ENCODE results near the gene E2F2. TPM values are rescaled to one million over a fixed set of nuclear protein-coding genes. Genes with fewer than 3 reads are reported as not detected.

The E2F2 gene
- total RNA-seq, 6 experiments from 2014 or later, result 0.83 to 2.1 (median 1.9) TPM

GRCh38 chr1:23539698-23540266 lies 8.7 kb upstream of the E2F2 start:
- peaks cover 56% of the 10 kb centered on the region for H3K4me1 Mint-ChIP-seq (ENCODE audit: low read depth)
- peak overlapping the region; percentile 72 for H3K27ac Mint-ChIP-seq
- no peaks in the 10 kb centered on the region for H3K9me3 Mint-ChIP-seq
- DNase-seq, result peak; percentile 91
- no peaks in the 10 kb centered on the region for H3K36me3 Mint-ChIP-seq (ENCODE audit: low read depth)
- H3K27me3 Mint-ChIP-seq (ENCODE audit: insufficient read depth), result peaks cover 2% of the 10 kb centered on the region
- H3K4me3 Mint-ChIP-seq, result peak overlapping the region; percentile 60
- peak; percentile 95 for TF ChIP-seq CTCF (IDR thresholded peaks at IDR 0.05)

GRCh38 chr1:23537296-23537973 lies 6.4 kb upstream of the E2F2 start:
- Mint-ChIP-seq H3K4me3 (peak overlapping the region; percentile 36), H3K27me3 (ENCODE audit: insufficient read depth) (peaks cover 2% of the 10 kb centered on the region), H3K27ac (peak overlapping the region; percentile 67), H3K4me1 (ENCODE audit: low read depth) (peaks cover 52% of the 10 kb centered on the region), H3K36me3 (ENCODE audit: low read depth) (no peaks in the 10 kb centered on the region), H3K9me3 (no peaks in the 10 kb centered on the region)
- no peak for TF ChIP-seq CTCF (IDR thresholded peaks at IDR 0.05)
- DNase-seq, result peak; percentile 54

GRCh38 chr1:23533246-23534023 lies 2.4 kb upstream of the E2F2 start:
- Mint-ChIP-seq H3K27ac (no peak overlapping the region), H3K27me3 (ENCODE audit: insufficient read depth) (no peaks in the 10 kb centered on the region; the same call in 1 of the 2 replicates), H3K36me3 (ENCODE audit: low read depth) (no peaks in the 10 kb centered on the region), H3K9me3 (no peaks in the 10 kb centered on the region), H3K4me3 (no peak overlapping the region), H3K4me1 (ENCODE audit: low read depth) (peaks cover 68% of the 10 kb centered on the region)
- no peak for TF ChIP-seq CTCF (IDR thresholded peaks at IDR 0.05)
- DNase-seq, result no peak

GRCh38 chr1:23531562-23532094 lies 595 bp upstream of the E2F2 start:
- Mint-ChIP-seq H3K4me3 (peak overlapping the region; percentile 87), H3K27me3 (ENCODE audit: insufficient read depth) (no peaks in the 10 kb centered on the region; the same call in 1 of the 2 replicates), H3K27ac (peak overlapping the region; percentile 55; the same call in 1 of the 2 replicates), H3K9me3 (no peaks in the 10 kb centered on the region), H3K4me1 (ENCODE audit: low read depth) (peaks cover 64% of the 10 kb centered on the region), H3K36me3 (ENCODE audit: low read depth) (no peaks in the 10 kb centered on the region)
- no peak for DNase-seq
- TF ChIP-seq CTCF (IDR thresholded peaks at IDR 0.05), result no peak

- TF ChIP-seq CTCF (IDR thresholded peaks at IDR 0.05), result no peak
- H3K9me3 Mint-ChIP-seq, result no peaks in the 10 kb centered on the region
- H3K4me1 Mint-ChIP-seq (ENCODE audit: low read depth), result peaks cover 55% of the 10 kb centered on the region
- H3K36me3 Mint-ChIP-seq (ENCODE audit: low read depth), result no peaks in the 10 kb centered on the region
- H3K27ac Mint-ChIP-seq, result no peak overlapping the region
- H3K27me3 Mint-ChIP-seq (ENCODE audit: insufficient read depth), result no peaks in the 10 kb centered on the region; the same call in 1 of the 2 replicates
- peak overlapping the region; percentile 71 for H3K4me3 Mint-ChIP-seq
- no peak for DNase-seq
Measured at GRCh38 chr1:23530087-23530746, 816 bp downstream of the E2F2 start.

Measured in HFFc6 (cell line).